PC-3 (cell line): ENCODE data around the gene NIPBL.

Source experiments
- CTCF ChIP-seq: fragments of 300-600 bp; sonication (generic); conservative IDR thresholded peaks from 2 replicates; pipeline ENCODE4 v1.5.1; 2017; ENCODE audit warnings: antibody characterized with exemption, low read depth, mild to moderate bottlenecking, low read length
- EZH2 ChIP-seq: fragments of 300-600 bp; sonication (generic); IDR thresholded peaks from one replicate; pipeline ENCODE4 v1.6.1; 2017; ENCODE audit warnings: antibody characterized with exemption, mild to moderate bottlenecking, low read length; ENCODE audit not compliant: unreplicated experiment
- EZH2phosphoT487 ChIP-seq: fragments of 300-600 bp; sonication (generic); IDR thresholded peaks from 2 replicates; pipeline ENCODE4 v1.6.1; 2018; ENCODE audit warnings: mild to moderate bottlenecking, antibody characterized with exemption, low read length, borderline replicate concordance

- TF ChIP-seq CTCF = no peak
- TF ChIP-seq EZH2 = no peak
- TF ChIP-seq EZH2phosphoT487 = no peak
These were observed 34.9 kb upstream of the NIPBL start for GRCh38 chr5:36841677-36842076.
